Measurements from ENCODE around the gene CACNA1E. TPM values are rescaled to one million over a fixed set of nuclear protein-coding genes. Genes with fewer than 3 reads are reported as not detected.

Gene CACNA1E
- polyA plus RNA-seq (ENCODE audit: insufficient read length) = 0.32 TPM

- no peak for DNase-seq (ENCODE audit: low read depth)
Measured at GRCh38 chr1:181483285-181484195, at the start of gene CACNA1E. CACNA1E (plus strand) TSS chr1:181483517; CDS start chr1:181483745, 228 bp downstream.

- DNase-seq (ENCODE audit: low read depth) = no peak
Measured at GRCh38 chr1:181433931-181434330, 49.4 kb upstream of the CACNA1E start.

GRCh38 chr1:181438013-181438412, 45.3 kb upstream of the CACNA1E start:
- no peak for DNase-seq (ENCODE audit: low read depth)

GRCh38 chr1:181440510-181440909, 42.8 kb upstream of the CACNA1E start:
- DNase-seq (ENCODE audit: low read depth) = no peak

- no peak for DNase-seq (ENCODE audit: low read depth)
Measured at GRCh38 chr1:181442181-181442525, 41.2 kb upstream of the CACNA1E start.

- no peak for DNase-seq (ENCODE audit: low read depth)
Measured at GRCh38 chr1:181443231-181443853, 40.0 kb upstream of the CACNA1E start.

- no peak for DNase-seq (ENCODE audit: low read depth)
Measured at GRCh38 chr1:181445436-181445835, 37.9 kb upstream of the CACNA1E start.

- DNase-seq (ENCODE audit: low read depth) = no peak
Measured at GRCh38 chr1:181448461-181448860, 34.9 kb upstream of the CACNA1E start.

- no peak for DNase-seq (ENCODE audit: low read depth)
Measured at GRCh38 chr1:181451661-181452230, 31.6 kb upstream of the CACNA1E start.

GRCh38 chr1:181452746-181453145, 30.6 kb upstream of the CACNA1E start:
- no peak for DNase-seq (ENCODE audit: low read depth)

GRCh38 chr1:181453541-181454201, 29.6 kb upstream of the CACNA1E start:
- DNase-seq (ENCODE audit: low read depth) = no peak

- DNase-seq (ENCODE audit: low read depth) = no peak
Measured at GRCh38 chr1:181456551-181456950, 26.8 kb upstream of the CACNA1E start.

GRCh38 chr1:181458419-181458818, 24.9 kb upstream of the CACNA1E start:
- no peak for DNase-seq (ENCODE audit: low read depth)

GRCh38 chr1:181459067-181459466, 24.2 kb upstream of the CACNA1E start:
- DNase-seq (ENCODE audit: low read depth) = no peak

- DNase-seq (ENCODE audit: low read depth) = no peak
Measured at GRCh38 chr1:181469829-181470228, 13.5 kb upstream of the CACNA1E start.

GRCh38 chr1:181475580-181475979, 7.7 kb upstream of the CACNA1E start:
- DNase-seq (ENCODE audit: low read depth) = no peak

GRCh38 chr1:181476581-181476980, 6.7 kb upstream of the CACNA1E start:
- no peak for DNase-seq (ENCODE audit: low read depth)

GRCh38 chr1:181478306-181478705, 5.0 kb upstream of the CACNA1E start:
- DNase-seq (ENCODE audit: low read depth) = no peak

GRCh38 chr1:181479137-181479745, 4.1 kb upstream of the CACNA1E start:
- DNase-seq (ENCODE audit: low read depth) = peak; percentile 28

GRCh38 chr1:181482001-181482430, 1.3 kb upstream of the CACNA1E start:
- no peak for DNase-seq (ENCODE audit: low read depth)

GRCh38 chr1:181482521-181483284, 614 bp upstream of the CACNA1E start:
- DNase-seq (ENCODE audit: low read depth) = no peak
